ENCODE measurements around the gene GRIN2D.
"Not testable (repeated sequence)": the region's sequence is repeated elsewhere in the genome, so short reads cannot be mapped to it uniquely, and the experiment has no call there.

The GRIN2D gene

GRCh38 chr19:48385461-48386087, 7.9 kb upstream of the GRIN2D start:
- TF ChIP-seq POLR2A (IDR thresholded peaks at IDR 0.05; ENCODE audit: low read length): no peak
- DNase-seq: no peak

GRCh38 chr19:48386981-48387380, 6.5 kb upstream of the GRIN2D start:
- no peak for DNase-seq
- TF ChIP-seq GATA1 (IDR thresholded peaks at IDR 0.05; ENCODE audit: low read depth, low read length) (no peak), POLR2A (IDR thresholded peaks at IDR 0.05; ENCODE audit: low read length) (no peak)

- DNase-seq: peak; percentile 81 to 86
- no peak for TF ChIP-seq GATA1 (IDR thresholded peaks at IDR 0.05; ENCODE audit: low read depth, low read length)
- TF ChIP-seq POLR2A (IDR thresholded peaks at IDR 0.05; ENCODE audit: low read length): no peak
These were observed 3.0 kb upstream of the GRIN2D start for GRCh38 chr19:48390188-48391099.

- DNase-seq: peak; percentile 76 to 87
- TF ChIP-seq GATA1 (IDR thresholded peaks at IDR 0.05; ENCODE audit: low read depth, low read length) (no peak), POLR2A (IDR thresholded peaks at IDR 0.05; ENCODE audit: low read length) (peak; percentile 40)
These were observed 2.1 kb upstream of the GRIN2D start, which contains the start of gene KDELR1 for GRCh38 chr19:48391100-48392005. KDELR1 (minus strand) TSS chr19:48391551; CDS start chr19:48391358, 193 bp downstream.

- not testable (repeated sequence) for DNase-seq
These were observed 1.5 kb upstream of the GRIN2D start for GRCh38 chr19:48392006-48392344.

GRCh38 chr19:48392860-48393558, 459 bp upstream of the GRIN2D start:
- DNase-seq: no peak
- TF ChIP-seq GATA1 (IDR thresholded peaks at IDR 0.05; ENCODE audit: low read depth, low read length) (no peak), POLR2A (IDR thresholded peaks at IDR 0.05; ENCODE audit: low read length) (no peak)

GRCh38 chr19:48394331-48395169, 1.1 kb downstream of the GRIN2D start:
- TF ChIP-seq POLR2A (IDR thresholded peaks at IDR 0.05; ENCODE audit: low read length): no peak
- TF ChIP-seq GATA1 (IDR thresholded peaks at IDR 0.05; ENCODE audit: low read depth, low read length): no peak
- no peak for DNase-seq

- DNase-seq: no peak
- TF ChIP-seq GATA1 (IDR thresholded peaks at IDR 0.05; ENCODE audit: low read depth, low read length) (no peak), POLR2A (IDR thresholded peaks at IDR 0.05; ENCODE audit: low read length) (no peak)
These were observed 1.6 kb downstream of the GRIN2D start for GRCh38 chr19:48395170-48395455.

- DNase-seq: no peak
- TF ChIP-seq GATA1 (IDR thresholded peaks at IDR 0.05; ENCODE audit: low read depth, low read length) (no peak), POLR2A (IDR thresholded peaks at IDR 0.05; ENCODE audit: low read length) (no peak)
These were observed 2.0 kb downstream of the GRIN2D start for GRCh38 chr19:48395499-48395898.

- DNase-seq: no peak
- TF ChIP-seq GATA1 (IDR thresholded peaks at IDR 0.05; ENCODE audit: low read depth, low read length) (no peak), POLR2A (IDR thresholded peaks at IDR 0.05; ENCODE audit: low read length) (no peak)
These were observed 2.8 kb downstream of the GRIN2D start for GRCh38 chr19:48396016-48396823.

GRCh38 chr19:48396824-48397176, 3.3 kb downstream of the GRIN2D start:
- TF ChIP-seq GATA1 (IDR thresholded peaks at IDR 0.05; ENCODE audit: low read depth, low read length): no peak
- no peak for TF ChIP-seq POLR2A (IDR thresholded peaks at IDR 0.05; ENCODE audit: low read length)

More at GRCh38 chr19:48396824-48397176, 3.3 kb downstream of the GRIN2D start:
- no peak for DNase-seq

All from erythroblast (primary cell).